HS-5 (cell line): ENCODE measurements around the gene PDE8B.
A peak's percentile ranks its signal among the peaks of the same experiment; 100 is the strongest.

ENCODE experiments used
- DNase-seq: peaks from one replicate; pipeline ENCODE4 v3.0.0-alpha.2; 2012; ENCODE audit warnings: low read depth

The PDE8B gene, protein sequence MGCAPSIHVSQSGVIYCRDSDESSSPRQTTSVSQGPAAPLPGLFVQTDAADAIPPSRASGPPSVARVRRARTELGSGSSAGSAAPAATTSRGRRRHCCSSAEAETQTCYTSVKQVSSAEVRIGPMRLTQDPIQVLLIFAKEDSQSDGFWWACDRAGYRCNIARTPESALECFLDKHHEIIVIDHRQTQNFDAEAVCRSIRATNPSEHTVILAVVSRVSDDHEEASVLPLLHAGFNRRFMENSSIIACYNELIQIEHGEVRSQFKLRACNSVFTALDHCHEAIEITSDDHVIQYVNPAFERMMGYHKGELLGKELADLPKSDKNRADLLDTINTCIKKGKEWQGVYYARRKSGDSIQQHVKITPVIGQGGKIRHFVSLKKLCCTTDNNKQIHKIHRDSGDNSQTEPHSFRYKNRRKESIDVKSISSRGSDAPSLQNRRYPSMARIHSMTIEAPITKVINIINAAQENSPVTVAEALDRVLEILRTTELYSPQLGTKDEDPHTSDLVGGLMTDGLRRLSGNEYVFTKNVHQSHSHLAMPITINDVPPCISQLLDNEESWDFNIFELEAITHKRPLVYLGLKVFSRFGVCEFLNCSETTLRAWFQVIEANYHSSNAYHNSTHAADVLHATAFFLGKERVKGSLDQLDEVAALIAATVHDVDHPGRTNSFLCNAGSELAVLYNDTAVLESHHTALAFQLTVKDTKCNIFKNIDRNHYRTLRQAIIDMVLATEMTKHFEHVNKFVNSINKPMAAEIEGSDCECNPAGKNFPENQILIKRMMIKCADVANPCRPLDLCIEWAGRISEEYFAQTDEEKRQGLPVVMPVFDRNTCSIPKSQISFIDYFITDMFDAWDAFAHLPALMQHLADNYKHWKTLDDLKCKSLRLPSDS

DNA sequence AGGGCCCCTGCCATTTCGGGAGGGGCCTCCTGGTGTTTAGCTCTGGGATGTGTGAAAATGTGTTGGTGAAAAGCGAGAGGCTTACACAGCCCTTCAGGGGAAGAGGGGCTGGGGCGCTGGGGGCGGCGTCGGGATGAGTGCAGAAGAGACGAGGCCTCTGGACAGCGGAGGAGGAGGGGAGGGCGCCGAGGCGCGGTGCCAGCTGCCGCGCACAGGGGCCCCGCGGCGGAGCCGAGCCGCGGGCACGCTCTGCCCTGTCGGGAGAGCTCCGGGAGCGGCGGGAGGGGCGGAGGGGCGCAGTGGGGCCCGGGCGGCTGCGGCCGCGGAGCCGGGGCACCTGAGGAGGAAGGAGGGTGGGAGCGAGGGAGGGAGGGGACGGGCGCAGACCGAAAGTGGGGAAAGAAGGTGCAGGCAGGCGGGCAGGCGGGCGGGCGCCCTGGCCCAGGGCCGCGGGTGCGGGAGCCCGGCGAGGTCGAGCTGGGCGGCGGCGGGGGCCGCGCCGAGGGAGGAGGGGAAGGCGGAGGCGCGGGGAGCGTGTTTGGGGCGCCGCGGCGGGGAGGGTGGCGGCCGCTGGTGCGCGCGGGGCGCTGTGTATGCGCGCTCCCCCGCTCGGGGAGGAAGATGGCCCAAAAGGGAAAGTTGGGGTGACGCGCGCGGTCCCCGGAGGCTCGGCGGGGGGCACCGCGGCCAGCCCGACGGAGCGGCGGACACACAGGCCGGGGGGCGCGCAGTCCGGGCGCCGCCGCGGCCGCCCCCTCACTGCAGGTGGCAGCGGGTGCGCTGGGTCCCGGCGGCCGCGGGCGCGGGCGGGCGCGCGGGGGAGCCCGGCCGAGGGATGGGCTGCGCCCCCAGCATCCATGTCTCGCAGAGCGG lies at the start of gene PDE8B:
PDE8B (plus strand) TSS at position 590 of the 873 bp plus-strand sequence; CDS start at position 836, 246 bp downstream.
- DNase-seq, result no peak

DNA sequence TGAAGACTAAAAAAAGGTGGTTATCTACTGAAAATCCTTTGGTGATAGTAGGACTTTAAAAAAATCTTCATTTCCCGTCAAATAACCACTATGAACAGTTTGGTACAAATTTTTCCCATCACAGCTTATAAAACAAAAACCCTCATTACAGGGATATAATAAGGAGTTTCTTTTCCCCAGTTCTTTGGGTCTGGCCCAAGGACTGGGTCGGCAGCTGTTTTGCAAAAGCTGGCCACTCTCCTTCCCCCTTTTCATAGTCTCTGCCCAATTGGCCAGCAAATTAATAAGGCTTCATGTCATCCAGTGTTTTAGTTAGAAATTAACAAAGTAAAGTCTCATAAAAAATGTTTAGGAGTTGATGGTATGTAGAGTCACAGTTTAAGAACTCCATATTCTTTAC lies 47.0 kb upstream of the PDE8B start:
- no peak for DNase-seq

DNA sequence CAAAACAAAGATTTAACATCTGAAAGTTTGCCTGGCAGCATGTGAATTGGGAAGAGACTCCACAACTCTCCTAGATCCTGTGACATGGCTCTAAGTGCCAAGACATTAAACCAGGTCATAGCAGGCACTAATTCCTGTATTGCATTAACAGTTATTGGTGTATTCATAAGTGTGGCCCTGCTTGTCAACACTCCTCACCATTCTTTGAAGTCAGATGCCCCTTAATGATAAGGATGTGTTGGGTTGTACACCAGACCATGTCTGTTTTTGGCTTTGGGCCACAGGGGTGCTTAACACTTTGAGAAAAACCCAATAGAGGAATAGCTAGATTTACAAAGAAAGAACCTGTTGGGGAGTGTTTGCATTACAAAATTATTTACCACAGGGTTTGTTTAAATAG lies 43.4 kb upstream of the PDE8B start:
- no peak for DNase-seq

DNA sequence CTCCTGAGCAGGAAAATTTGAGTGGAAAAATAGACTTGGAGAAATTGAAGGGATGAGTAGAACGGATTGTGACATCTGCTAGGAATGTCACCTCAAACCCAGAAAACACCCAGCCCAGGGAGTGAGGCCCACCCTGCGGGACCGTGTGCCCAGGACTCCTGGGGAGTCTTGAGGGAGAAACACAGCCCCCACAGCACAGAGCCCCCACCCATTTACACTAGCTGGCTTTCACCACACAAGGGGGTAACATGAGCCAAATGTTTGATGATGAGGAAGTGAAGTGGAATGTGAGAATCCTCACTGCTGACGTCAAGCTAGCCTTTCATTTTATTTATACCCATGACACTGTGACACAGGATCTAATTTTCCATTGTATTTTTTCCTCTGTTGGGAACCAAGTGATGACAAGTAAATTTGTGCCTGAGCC lies 42.8 kb upstream of the PDE8B start:
- DNase-seq, result peak; percentile 74

GRCh38 chr5:77168161-77168878 lies 42.2 kb upstream of the PDE8B start:
- DNase-seq, result no peak

DNA sequence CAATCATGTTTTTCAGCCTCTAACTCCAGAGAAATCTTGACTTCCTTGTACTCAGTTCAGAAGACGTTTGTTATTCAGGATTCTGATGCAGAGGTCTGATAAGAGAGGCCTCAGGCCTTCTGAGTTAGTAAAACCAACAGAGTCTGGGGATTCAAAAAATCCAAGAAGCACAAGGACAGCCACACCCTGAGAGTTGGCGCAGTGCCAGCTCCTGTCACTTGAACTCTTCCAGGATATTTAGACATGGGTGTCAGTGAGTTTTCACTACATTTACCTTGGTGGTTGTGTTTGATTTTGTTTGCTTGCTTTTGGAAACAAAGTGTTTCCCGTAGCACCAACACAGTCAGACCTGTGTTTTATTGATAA lies 41.6 kb upstream of the PDE8B start:
- DNase-seq, result no peak

GRCh38 chr5:77170196-77170890 lies 40.1 kb upstream of the PDE8B start:
- DNase-seq, result no peak

DNA sequence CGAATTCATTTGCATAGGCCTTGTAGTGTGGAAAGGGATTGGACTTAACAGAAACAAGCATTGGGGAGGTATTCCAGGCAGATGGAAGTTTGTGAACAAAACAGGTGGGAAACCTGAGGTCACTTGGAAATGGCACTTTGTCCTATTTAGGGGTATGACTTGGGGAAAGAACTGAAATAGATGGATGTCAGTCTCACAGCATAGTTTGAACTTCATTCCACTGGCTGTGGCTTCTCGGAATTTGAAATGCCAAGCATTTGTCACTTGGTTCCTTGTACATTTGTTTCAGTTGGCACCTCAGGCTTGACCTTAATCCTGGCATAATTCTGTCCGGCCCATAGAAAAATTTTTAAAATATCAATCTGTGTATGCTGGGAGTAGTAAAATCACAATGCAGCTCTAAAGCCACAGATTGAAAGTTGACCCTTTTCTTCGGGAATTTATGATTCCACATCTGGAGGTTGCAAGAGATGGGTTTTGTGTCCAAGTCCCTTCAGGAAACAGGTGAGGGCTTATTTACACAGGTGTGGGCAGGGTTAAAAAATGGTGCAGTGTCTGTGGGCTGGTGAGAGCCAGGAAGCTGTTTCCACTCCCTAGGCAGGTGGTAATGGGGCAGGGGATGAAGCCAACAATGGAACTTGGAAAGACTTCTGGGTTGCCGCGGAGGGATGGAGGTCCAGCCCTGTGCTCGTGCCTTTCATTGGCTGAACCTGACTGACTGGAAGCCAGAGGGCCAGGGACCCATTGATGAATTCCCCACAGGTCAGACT lies 39.2 kb upstream of the PDE8B start:
- no peak for DNase-seq

GRCh38 chr5:77172713-77173328 lies 37.7 kb upstream of the PDE8B start:
- no peak for DNase-seq

GRCh38 chr5:77174526-77174925 lies 36.0 kb upstream of the PDE8B start:
- DNase-seq, result no peak

DNA sequence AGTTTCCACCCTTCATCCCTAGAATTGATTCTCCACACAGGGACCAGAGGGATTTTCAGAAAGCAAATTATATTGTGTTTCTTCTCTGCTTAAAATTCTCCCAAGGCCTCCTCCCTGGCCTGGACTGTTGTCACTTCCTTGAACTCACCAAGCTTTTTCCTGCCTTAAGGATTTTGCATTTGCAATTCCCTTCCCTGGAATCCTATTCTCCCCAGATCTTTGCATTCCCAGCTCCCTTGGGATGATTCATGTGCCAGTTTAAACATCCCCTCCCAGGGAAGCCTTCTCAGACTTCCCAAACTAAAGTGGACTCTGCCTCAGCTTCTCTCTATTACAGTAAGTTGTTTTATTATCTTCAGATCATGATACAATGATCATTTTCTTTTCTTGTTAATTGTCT lies 35.2 kb upstream of the PDE8B start:
- no peak for DNase-seq

DNA sequence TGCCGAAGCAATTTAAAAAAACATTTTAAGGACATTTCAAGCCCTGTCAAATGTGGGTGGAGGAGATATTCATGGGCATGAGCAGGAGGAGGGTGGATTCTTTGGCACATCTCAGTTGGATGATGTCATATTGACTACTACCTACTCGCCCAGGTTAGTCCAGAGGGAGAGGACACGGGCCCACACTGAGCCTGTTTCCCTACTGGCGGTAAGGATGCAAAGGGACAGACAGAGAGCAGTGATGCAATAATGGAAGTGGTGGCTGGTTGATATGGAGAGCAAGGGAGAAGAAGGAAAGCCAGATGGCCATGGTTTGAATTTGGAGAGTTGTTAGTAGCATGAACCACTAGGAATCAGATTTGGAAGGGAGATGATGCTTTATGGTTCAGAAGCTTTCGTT lies 34.1 kb upstream of the PDE8B start:
- DNase-seq, result no peak

DNA sequence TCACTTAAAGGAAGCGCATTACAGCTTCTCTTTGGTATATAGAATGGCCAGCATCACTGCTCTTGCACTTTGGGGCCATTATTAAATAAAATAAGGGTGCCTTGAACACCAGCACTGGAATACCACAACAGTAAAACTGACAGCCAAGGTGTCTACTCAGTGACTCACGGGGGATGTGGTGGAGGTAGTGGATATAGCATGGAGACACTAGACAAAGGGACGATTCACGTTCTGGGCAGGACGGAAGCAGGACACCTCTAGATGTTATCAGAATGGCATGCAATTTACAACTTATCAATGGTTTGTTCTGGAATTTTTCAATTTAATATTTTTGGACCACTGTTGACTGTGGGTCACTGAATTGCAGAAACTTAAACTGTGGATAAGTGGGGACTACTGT lies 32.9 kb upstream of the PDE8B start:
- DNase-seq, result no peak

- DNase-seq, result no peak
Observed at GRCh38 chr5:77180167-77181081, 30.1 kb upstream of the PDE8B start.

DNA sequence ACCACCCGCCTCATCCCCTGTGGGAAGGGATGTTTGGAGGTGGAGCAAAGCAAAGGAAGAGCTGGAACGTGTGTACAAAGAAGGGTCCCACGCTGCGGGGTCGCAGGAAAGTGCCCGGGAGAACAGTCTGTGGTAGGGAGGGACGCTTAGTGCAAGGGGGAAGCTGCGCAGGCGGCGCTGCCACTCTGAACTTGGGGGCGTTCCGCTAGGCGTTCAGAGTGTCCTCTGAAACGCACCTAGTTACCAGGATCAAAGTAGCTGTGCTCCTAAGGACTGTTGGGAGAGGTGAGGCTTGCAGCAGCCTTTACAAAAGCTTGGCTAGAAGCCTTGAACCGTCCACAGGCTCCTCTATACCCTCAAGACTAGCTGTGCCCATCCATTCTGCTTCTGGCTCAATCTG lies 29.3 kb upstream of the PDE8B start:
- no peak for DNase-seq

- no peak for DNase-seq
Observed at GRCh38 chr5:77181596-77182304, 28.7 kb upstream of the PDE8B start.

- no peak for DNase-seq
Observed at GRCh38 chr5:77182367-77182766, 28.1 kb upstream of the PDE8B start.
